T-helper 17 cell (primary cell): ENCODE results near the gene GPC5. TPM values are rescaled to one million over a fixed set of nuclear protein-coding genes. Genes with fewer than 3 reads are reported as not detected.

Source experiments
- ATAC-seq: fragments of 150-1000 bp; cut with Tn5 transposase; 2 replicates; pipeline ENCODE4 v1.10.0; 2021; ENCODE audit warnings: mild to moderate bottlenecking, moderate library complexity
- DNase-seq, 3 donors: peaks; one replicate each; pipeline versions ENCODE4 v3.0.0 to v3.0.0-alpha.2; 2020 to 2021
- H3K9me3 ChIP-seq: one replicate; pipeline ENCODE4 v1.7.0; 2013; ENCODE audit warnings: low read length, mild to moderate bottlenecking; ENCODE audit not compliant: control insufficient read depth, poor library complexity, severe bottlenecking
- H3K27ac Mint-ChIP-seq: one replicate; pipeline ENCODE4 v1.8.0; 2022; ENCODE audit warnings: mild to moderate bottlenecking, moderate library complexity, mixed read lengths
- H3K27me3 Mint-ChIP-seq: one replicate; pipeline ENCODE4 v1.8.0; 2022; ENCODE audit warnings: mixed read lengths
- H3K36me3 Mint-ChIP-seq: one replicate; pipeline ENCODE4 v1.8.0; 2022; ENCODE audit warnings: low read depth, mixed read lengths
- H3K4me1 Mint-ChIP-seq: one replicate; pipeline ENCODE4 v1.8.0; 2022; ENCODE audit warnings: mild to moderate bottlenecking, mixed read lengths
- H3K4me3 Mint-ChIP-seq: one replicate; pipeline ENCODE4 v1.8.0; 2022; ENCODE audit warnings: mild to moderate bottlenecking, moderate library complexity, mixed read lengths
- total RNA-seq, 4 donors: library from RNA in 2 of 4; stranded (reverse) in 2 of 4; gene quantifications; one replicate each; pipeline ENCODE4 v1.2.3 and lab custom pipeline; 2022 to 2026

The GPC5 gene
- total RNA-seq, 2 donors from 2014 or later, result 1.1 TPM; not detected in 1

DNA sequence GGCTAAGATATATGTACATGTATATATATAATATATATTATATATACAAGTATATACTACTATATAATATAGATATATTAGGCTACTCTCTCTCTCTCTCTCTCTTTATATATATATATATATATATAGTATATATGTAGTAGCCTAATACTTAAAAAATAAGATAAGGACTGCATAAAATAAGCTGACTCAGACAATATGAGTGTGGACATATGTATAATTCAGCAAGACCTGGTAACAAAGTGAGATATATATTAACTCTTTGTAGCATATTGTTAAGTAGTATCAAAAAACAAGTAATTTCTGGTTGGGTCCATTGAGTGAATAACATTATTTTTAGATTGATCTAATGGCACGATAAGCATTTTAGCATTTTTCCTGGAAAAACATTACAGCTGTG is 509.0 kb downstream of the GPC5 start:
- no peak overlapping the region for H3K4me3 Mint-ChIP-seq
- no peak overlapping the region for H3K27ac Mint-ChIP-seq
- H3K36me3 Mint-ChIP-seq, result no peaks in the 10 kb centered on the region
- DNase-seq (no peak), ATAC-seq (no peak)
- H3K4me1 Mint-ChIP-seq, result no peaks in the 10 kb centered on the region
- H3K9me3 ChIP-seq, result no peaks in the 10 kb centered on the region
- no peaks in the 10 kb centered on the region for H3K27me3 Mint-ChIP-seq

DNA sequence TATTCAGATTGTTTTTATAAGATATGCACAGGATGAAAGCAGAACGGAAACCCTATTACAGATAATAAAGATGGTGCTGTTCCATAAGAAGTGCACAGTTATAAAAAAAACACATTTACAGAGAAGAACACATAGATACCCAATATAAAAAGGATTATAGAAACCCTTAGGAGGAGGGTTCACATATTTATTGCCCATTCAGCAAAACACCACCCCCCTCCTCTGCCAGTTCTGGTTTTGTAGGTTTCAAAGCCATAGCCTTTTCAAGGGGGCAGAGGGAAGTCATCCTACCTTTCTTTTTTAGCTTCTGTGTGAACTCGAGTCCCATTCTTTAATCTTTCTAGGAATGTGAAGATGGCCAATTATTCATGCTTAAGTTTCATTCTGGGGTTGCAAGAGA is 511.2 kb downstream of the GPC5 start:
- Mint-ChIP-seq H3K4me1 (no peaks in the 10 kb centered on the region), H3K27me3 (no peaks in the 10 kb centered on the region)
- no peak for ATAC-seq

DNA sequence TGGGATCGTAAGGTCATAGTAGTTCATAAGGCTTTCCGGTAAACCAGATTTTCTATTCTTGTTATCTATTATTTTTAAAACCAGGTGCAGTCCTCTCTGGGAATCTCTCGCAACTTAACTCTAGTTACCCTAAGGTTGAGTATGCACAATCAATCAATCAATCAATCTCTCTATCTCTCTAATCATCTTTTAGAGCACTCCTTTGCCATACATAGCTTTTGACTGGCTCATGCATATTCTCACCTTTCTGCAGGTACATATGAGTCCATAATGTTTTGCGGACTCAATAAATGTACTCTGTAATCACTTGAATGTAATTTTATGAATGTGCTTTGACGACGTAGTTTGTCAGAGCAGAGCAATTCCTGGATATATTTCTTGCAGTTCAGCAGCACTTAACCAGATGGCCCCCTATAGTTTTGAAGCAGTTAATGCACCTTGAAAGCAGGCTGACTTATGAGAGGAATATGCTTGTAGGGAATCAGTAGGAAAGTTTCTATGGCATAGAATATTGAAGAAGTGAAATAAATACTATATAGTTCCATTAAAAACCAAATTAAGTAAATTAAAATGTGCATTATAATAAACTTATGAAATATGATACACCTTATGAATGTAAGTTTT is 524.7 kb downstream of the GPC5 start:
- Mint-ChIP-seq H3K4me3 (no peak overlapping the region), H3K36me3 (no peaks in the 10 kb centered on the region), H3K27ac (no peak overlapping the region), H3K27me3 (no peaks in the 10 kb centered on the region), H3K4me1 (no peaks in the 10 kb centered on the region)
- H3K9me3 ChIP-seq, result no peaks in the 10 kb centered on the region
- ATAC-seq (no peak), DNase-seq (no peak)

More for the DNA sequence above, 511.2 kb downstream of the GPC5 start:
- no peaks in the 10 kb centered on the region for H3K9me3 ChIP-seq
- no peak for DNase-seq
- H3K4me3 Mint-ChIP-seq, result no peak overlapping the region
- H3K36me3 Mint-ChIP-seq, result no peaks in the 10 kb centered on the region
- no peak overlapping the region for H3K27ac Mint-ChIP-seq

DNA sequence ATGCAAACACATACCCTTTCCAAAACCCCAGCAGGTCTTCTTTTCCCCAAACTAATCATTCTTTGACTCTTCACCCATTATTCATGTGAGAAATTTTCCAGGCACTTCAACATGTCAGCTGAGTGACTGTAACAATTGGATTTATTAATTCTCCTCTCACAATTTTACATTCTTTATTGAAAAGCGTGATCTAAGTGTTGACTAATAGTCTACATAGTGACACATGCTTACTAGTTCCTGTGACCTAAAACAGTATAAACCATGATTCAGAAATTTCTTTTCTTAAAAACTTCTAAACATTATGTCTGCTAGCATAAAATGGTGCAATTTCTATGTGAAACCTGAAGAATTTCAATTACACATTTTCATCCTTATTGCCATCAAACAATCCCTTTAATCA is 532.3 kb downstream of the GPC5 start:
- Mint-ChIP-seq H3K27ac (no peak overlapping the region), H3K36me3 (no peaks in the 10 kb centered on the region), H3K27me3 (no peaks in the 10 kb centered on the region), H3K4me1 (no peaks in the 10 kb centered on the region), H3K4me3 (no peak overlapping the region)
- DNase-seq (no peak), ATAC-seq (no peak)
- H3K9me3 ChIP-seq, result no peaks in the 10 kb centered on the region

DNA sequence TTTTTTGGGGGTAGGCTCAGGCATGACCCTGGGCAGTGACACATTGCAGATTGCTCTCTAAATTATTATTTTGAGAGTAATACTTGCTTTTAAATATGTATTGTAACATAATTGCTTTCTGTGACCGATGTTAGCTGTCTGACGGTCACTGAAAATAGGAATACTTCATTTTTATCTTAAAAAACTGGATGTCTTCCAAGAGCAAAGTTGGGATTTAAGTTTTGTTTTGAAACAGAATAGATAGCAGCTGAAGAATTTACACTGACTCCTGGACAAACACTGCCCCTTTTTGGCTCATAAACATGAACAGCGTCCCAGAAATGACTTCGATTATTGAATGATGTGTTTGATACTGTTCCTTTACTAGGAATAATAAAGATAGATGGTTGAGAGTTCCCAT is 535.9 kb downstream of the GPC5 start:
- no peaks in the 10 kb centered on the region for H3K36me3 Mint-ChIP-seq
- no peaks in the 10 kb centered on the region for H3K27me3 Mint-ChIP-seq
- no peaks in the 10 kb centered on the region for H3K4me1 Mint-ChIP-seq
- no peaks in the 10 kb centered on the region for H3K9me3 ChIP-seq
- no peak for ATAC-seq
- no peak for DNase-seq
- H3K27ac Mint-ChIP-seq, result no peak overlapping the region
- H3K4me3 Mint-ChIP-seq, result no peak overlapping the region

DNA sequence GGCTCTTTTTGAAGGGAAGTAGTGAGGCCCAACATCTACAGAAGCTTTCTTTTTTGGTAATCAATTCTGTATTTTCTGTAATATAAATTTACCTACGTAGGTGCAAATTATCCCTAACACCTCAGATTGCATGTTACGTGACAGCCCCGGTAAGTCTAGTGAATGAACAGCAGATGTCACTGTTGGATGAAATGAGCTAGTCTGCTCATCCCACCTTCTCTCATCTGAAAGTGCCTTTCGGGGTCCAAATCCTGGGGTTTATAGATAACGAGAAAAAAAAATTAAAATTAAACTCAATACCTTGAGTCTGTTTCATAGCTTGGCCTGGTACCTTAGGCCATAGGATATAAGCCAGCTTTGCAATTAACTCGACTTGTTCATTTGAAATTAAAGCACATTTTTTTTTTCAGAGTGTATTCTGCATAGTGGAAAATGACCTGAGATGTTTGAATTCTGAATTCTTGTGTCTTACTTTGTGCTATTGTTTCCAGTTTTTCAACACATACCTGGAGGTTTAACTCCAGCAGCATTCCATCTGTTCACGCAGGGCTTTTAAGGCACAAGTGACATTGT is 548.2 kb downstream of the GPC5 start:
- no peaks in the 10 kb centered on the region for H3K9me3 ChIP-seq
- Mint-ChIP-seq H3K4me1 (no peaks in the 10 kb centered on the region), H3K27me3 (no peaks in the 10 kb centered on the region), H3K36me3 (no peaks in the 10 kb centered on the region), H3K27ac (no peak overlapping the region), H3K4me3 (no peak overlapping the region)
- ATAC-seq (no peak), DNase-seq (no peak)

DNA sequence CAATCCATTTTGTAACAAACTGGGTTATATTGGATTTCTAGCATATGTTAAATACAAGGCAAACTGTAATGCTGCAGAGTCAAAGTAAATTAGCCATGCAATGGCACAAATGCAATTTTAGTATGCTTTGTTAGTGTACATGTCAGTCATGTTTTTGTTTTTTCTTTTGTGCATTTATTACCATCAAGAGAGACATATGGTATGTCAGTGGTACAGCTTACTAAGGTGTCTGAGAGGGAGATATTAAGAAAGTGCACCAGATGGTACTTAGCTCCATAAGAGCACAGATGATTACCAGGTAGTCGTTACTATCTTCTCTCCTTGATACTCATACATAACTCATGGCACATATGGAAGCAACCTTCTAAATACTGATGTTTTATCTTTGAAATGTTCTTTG is 550.3 kb downstream of the GPC5 start:
- H3K27ac Mint-ChIP-seq, result no peak overlapping the region
- DNase-seq, result no peak
- no peaks in the 10 kb centered on the region for H3K4me1 Mint-ChIP-seq
- no peaks in the 10 kb centered on the region for H3K27me3 Mint-ChIP-seq
- H3K4me3 Mint-ChIP-seq, result no peak overlapping the region
- no peaks in the 10 kb centered on the region for H3K36me3 Mint-ChIP-seq
- no peaks in the 10 kb centered on the region for H3K9me3 ChIP-seq
- no peak for ATAC-seq

DNA sequence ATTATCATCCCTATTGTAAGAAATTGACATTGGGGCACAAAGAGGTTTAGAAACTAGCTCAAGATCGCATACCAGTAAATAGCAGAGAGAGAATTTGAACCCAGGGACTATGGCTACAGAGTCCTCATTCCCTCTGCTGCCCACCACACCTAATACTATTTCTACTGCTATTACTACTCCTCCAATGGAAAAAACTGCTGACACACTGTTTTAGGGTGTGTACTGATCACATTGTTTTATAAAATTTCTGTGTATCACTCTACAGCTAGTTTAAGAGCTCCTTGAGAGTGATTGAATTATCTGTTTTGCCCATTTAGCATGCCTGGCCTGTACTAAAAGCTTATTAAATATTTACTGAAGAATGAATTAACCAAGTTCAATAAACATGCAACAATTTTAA is 552.4 kb downstream of the GPC5 start:
- DNase-seq, result no peak
- H3K27me3 Mint-ChIP-seq, result no peaks in the 10 kb centered on the region
- no peak overlapping the region for H3K4me3 Mint-ChIP-seq
- H3K27ac Mint-ChIP-seq, result no peak overlapping the region
- H3K36me3 Mint-ChIP-seq, result no peaks in the 10 kb centered on the region
- H3K4me1 Mint-ChIP-seq, result no peaks in the 10 kb centered on the region
- ATAC-seq, result no peak
- H3K9me3 ChIP-seq, result no peaks in the 10 kb centered on the region

DNA sequence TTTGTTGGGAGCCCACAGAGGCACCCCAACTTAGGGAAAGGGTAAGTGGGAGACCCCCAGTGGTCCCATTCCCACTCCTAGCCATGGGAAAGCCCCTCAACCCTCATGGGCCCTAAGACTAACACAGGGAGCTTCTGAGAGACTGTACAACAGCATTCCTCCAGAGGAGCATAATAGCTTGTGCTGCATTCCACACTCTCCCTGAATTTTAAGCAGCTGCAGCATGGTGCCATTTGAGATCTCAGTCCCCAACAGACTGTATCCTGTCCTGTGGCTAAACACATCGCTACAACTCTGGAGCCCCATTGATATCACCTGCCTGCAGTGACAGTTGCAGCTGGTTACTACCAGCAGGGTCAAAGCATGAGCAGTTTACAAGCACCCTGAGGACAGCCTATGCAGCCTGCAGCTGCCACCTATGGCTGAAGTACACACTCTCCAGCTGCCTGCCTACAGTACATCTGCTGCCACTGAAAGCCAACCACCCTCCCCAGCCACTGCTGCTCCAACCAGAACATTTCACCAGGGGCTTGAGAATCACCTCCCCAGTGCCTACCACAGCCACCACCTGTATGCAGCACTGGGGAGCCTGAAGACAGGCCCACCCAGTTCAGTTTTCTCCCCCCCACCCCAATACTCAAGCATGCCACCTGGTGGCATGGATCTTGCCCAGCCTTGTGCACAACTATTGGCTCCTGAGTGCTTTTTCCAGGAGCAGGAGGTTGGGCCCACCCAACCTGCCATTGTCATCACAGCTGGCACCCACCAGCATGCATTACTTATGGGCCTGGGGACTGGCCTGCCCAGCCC is 557.3 kb downstream of the GPC5 start:
- H3K9me3 ChIP-seq, result no peaks in the 10 kb centered on the region
- no peaks in the 10 kb centered on the region for H3K36me3 Mint-ChIP-seq
- no peak for DNase-seq
- no peak for ATAC-seq
- H3K27ac Mint-ChIP-seq, result no peak overlapping the region
- no peaks in the 10 kb centered on the region for H3K4me1 Mint-ChIP-seq
- no peak overlapping the region for H3K4me3 Mint-ChIP-seq
- H3K27me3 Mint-ChIP-seq, result no peaks in the 10 kb centered on the region

DNA sequence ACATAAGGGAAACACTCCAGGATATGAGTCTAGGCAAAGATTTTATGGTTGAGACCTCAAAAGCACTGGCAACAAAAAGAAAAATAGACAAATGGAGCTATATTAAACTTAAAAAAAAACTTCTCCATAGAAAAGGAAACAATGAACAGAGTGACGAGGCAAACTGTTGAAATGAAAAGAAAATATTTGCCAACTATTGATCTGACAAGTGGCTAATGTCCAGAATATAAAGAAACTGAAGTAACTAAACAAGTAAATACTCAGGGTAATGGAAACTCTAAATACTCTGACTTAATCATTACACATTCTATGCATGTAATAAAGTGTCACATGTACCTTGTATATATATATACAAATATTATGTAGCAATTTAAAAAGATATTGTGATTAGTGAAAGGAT is 562.5 kb downstream of the GPC5 start:
- Mint-ChIP-seq H3K4me1 (no peaks in the 10 kb centered on the region), H3K36me3 (no peaks in the 10 kb centered on the region), H3K27ac (no peak overlapping the region), H3K4me3 (no peak overlapping the region), H3K27me3 (no peaks in the 10 kb centered on the region)
- H3K9me3 ChIP-seq, result no peaks in the 10 kb centered on the region
- no peak for ATAC-seq
- no peak for DNase-seq

DNA sequence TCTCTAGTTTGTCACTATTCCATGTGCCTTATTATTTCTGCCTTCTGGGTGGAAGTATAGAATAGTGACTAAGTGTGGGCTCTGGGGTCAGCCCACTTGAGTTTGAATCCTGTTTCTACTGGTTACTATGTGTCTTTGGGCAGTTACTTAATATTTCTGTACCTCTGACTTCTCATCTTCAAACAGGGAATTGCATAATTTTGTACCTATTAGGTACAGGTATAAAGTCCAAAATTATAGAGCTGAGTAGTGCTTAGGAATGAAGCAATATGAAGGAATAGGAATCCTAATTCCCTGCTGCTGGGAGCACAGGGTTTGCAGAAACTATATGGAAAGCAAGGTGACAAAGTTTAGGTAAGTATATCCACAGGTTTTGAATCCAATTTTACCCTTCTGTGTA is 564.5 kb downstream of the GPC5 start:
- H3K4me1 Mint-ChIP-seq, result no peaks in the 10 kb centered on the region
- no peak for ATAC-seq
- no peaks in the 10 kb centered on the region for H3K27me3 Mint-ChIP-seq
- H3K36me3 Mint-ChIP-seq, result no peaks in the 10 kb centered on the region
- H3K27ac Mint-ChIP-seq, result no peak overlapping the region
- no peaks in the 10 kb centered on the region for H3K9me3 ChIP-seq
- DNase-seq, result no peak
- H3K4me3 Mint-ChIP-seq, result no peak overlapping the region

DNA sequence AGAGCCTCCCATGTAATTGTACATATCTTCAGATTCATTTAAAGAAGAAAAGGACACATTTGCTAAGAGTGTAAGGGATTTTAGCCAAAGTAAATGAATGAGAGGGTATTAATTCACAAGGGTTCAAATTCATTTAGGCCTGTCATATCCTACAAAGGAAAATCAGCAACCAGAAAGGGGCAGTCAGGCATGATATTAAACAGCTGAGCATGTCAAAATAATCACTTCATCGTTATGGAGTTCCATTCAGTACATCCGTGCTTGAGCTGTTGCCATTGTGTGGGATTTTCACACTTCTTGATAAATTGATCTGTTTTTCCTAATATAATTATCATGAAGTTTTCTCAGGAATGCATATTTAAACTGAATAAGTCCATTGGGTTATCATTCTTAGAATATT is 567.1 kb downstream of the GPC5 start:
- H3K27ac Mint-ChIP-seq, result no peak overlapping the region
- DNase-seq (no peak), ATAC-seq (no peak)
- no peaks in the 10 kb centered on the region for H3K27me3 Mint-ChIP-seq
- no peaks in the 10 kb centered on the region for H3K4me1 Mint-ChIP-seq
- no peak overlapping the region for H3K4me3 Mint-ChIP-seq
- no peaks in the 10 kb centered on the region for H3K9me3 ChIP-seq
- H3K36me3 Mint-ChIP-seq, result no peaks in the 10 kb centered on the region

DNA sequence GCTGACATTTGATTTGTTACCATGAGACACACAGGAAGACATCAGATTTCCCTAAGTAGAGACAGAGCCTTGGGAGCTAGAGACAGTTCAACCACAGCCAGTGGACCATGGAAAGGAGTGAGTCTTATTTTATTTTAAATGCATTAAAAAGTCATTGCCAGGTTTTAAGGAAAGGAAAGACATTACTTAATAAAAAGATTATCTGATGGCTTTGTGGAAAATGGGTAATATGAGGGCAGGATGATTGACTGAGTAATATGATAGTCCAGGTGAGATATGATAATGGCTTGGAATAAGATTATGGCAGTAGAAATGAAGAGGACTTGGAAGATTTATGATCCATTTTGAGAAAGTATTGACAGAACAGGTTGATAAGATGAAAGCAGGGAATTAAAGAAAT is 580.1 kb downstream of the GPC5 start:
- DNase-seq (no peak), ATAC-seq (no peak)

More for the DNA sequence above, 580.1 kb downstream of the GPC5 start:
- H3K27ac Mint-ChIP-seq, result no peak overlapping the region
- no peaks in the 10 kb centered on the region for H3K36me3 Mint-ChIP-seq
- no peak overlapping the region for H3K4me3 Mint-ChIP-seq
- H3K9me3 ChIP-seq, result no peaks in the 10 kb centered on the region
- H3K4me1 Mint-ChIP-seq, result no peaks in the 10 kb centered on the region
- no peaks in the 10 kb centered on the region for H3K27me3 Mint-ChIP-seq
